MM.1S (cell line): ENCODE data around the gene CNBP.
A peak's percentile ranks its signal among the peaks of the same experiment; 100 is the strongest.

Experiments
- DNase-seq: peaks from one replicate; pipeline ENCODE4 v3.0.0-alpha.2; 2015
- H2AFZ ChIP-seq: fragments of 300-600 bp; sonication (generic); 2 replicates; pipeline ENCODE4 v1.6.0; 2016; ENCODE audit warnings: antibody characterized with exemption, low read length
- H3F3A ChIP-seq: fragments of 300-600 bp; sonication (generic); 2 replicates; pipeline ENCODE4 v1.6.1; 2016; ENCODE audit warnings: mild to moderate bottlenecking, antibody characterized with exemption, low read length, moderate library complexity, mixed read lengths; ENCODE audit not compliant: insufficient read depth
- H3K27ac ChIP-seq: fragments of 300-600 bp; sonication (generic); 2 replicates; pipeline ENCODE4 v1.5.1; 2016; ENCODE audit warnings: mild to moderate bottlenecking, low read length
- H3K27me3 ChIP-seq: fragments of 300-600 bp; sonication (generic); replicated peaks from 2 replicates; pipeline ENCODE4 v1.6.0; 2016; ENCODE audit warnings: low read length; ENCODE audit not compliant: insufficient read depth
- H3K36me3 ChIP-seq: fragments of 300-600 bp; sonication (generic); replicated peaks from 2 replicates; pipeline ENCODE4 v1.6.1; 2016; ENCODE audit warnings: mild to moderate bottlenecking, low read length, mixed read lengths; ENCODE audit not compliant: insufficient read depth
- H3K4me1 ChIP-seq: fragments of 300-600 bp; sonication (generic); 2 replicates; pipeline ENCODE4 v1.6.1; 2016; ENCODE audit warnings: low read length, mixed read lengths
- H3K4me2 ChIP-seq: fragments of 300-600 bp; sonication (generic); 2 replicates; pipeline ENCODE4 v1.6.0; 2016; ENCODE audit warnings: low read depth, low read length
- H3K4me3 ChIP-seq: fragments of 300-600 bp; sonication (generic); 2 replicates; pipeline ENCODE4 v1.5.1; 2016; ENCODE audit warnings: low read length, mixed read lengths
- H3K79me2 ChIP-seq: fragments of 300-600 bp; sonication (generic); 2 replicates; pipeline ENCODE4 v1.6.1; 2016; ENCODE audit warnings: mixed run types, low read length, mixed read lengths
- H3K9ac ChIP-seq: fragments of 300-600 bp; sonication (generic); 2 replicates; pipeline ENCODE4 v1.6.1; 2016; ENCODE audit warnings: low read length, mixed read lengths
- H3K9me2 ChIP-seq: fragments of 300-600 bp; sonication (generic); replicated peaks from 2 replicates; pipeline ENCODE4 v1.6.1; 2016; ENCODE audit warnings: mild to moderate bottlenecking, low read length, mixed read lengths; ENCODE audit not compliant: insufficient read depth
- H3K9me3 ChIP-seq: fragments of 300-600 bp; sonication (generic); replicated peaks from 2 replicates; pipeline ENCODE4 v1.6.1; 2016; ENCODE audit warnings: mild to moderate bottlenecking, low read length, mixed read lengths; ENCODE audit not compliant: insufficient read depth
- H4K20me1 ChIP-seq: fragments of 300-600 bp; sonication (generic); 2 replicates; pipeline ENCODE4 v1.6.1; 2016; ENCODE audit warnings: mild to moderate bottlenecking, low read length, moderate library complexity, mixed read lengths; ENCODE audit not compliant: insufficient read depth
- CTCF ChIP-seq: fragments of 300-600 bp; sonication (generic); IDR thresholded peaks from 2 replicates; pipeline ENCODE4 v1.5.1; 2016; ENCODE audit warnings: antibody characterized with exemption, low read length, mixed read lengths
- EZH2 ChIP-seq: fragments of 300-600 bp; sonication (generic); optimal IDR thresholded peaks from 2 replicates; pipeline ENCODE3; 2017; ENCODE audit warnings: low read depth, mild to moderate bottlenecking, antibody characterized with exemption, low read length, mixed read lengths
- EZH2phosphoT487 ChIP-seq: fragments of 300-600 bp; sonication (generic); IDR thresholded peaks from 2 replicates; pipeline ENCODE4 v1.6.1; 2018; ENCODE audit warnings: antibody characterized with exemption, low read length

The CNBP gene

GRCh38 chr3:129184396-129184657 lies 631 bp upstream of the CNBP start:
- no peaks in the 10 kb centered on the region; the same call in 1 of the 2 replicates for H3K36me3 ChIP-seq
- no peaks in the 10 kb centered on the region for H3K27me3 ChIP-seq
- H3K27ac ChIP-seq, result peak overlapping the region; percentile 90
- H3K9me2 ChIP-seq, result no peaks in the 10 kb centered on the region
- no peaks in the 10 kb centered on the region for H3K9me3 ChIP-seq
- H4K20me1 ChIP-seq, result peaks cover 32% of the 10 kb centered on the region
- peaks cover 67% of the 10 kb centered on the region for H3K79me2 ChIP-seq
- no peak for TF ChIP-seq EZH2phosphoT487
- TF ChIP-seq EZH2, result no peak
- DNase-seq, result peak; percentile 24
- peaks cover 12% of the 10 kb centered on the region for H3K4me1 ChIP-seq
- peak overlapping the region; percentile 34; the same call in 1 of the 2 replicates for H2AFZ ChIP-seq
- H3F3A ChIP-seq, result peaks cover 38% of the 10 kb centered on the region
- peak overlapping the region; percentile 99 for H3K4me3 ChIP-seq
- peak overlapping the region; percentile 70 for H3K4me2 ChIP-seq
- peak overlapping the region; percentile 100 for H3K9ac ChIP-seq

GRCh38 chr3:129182390-129183185 lies 1.1 kb downstream of the CNBP start:
- no peak overlapping the region for H2AFZ ChIP-seq
- H3K27me3 ChIP-seq, result no peaks in the 10 kb centered on the region
- H3K27ac ChIP-seq, result peak overlapping the region; percentile 90; the same call in 1 of the 2 replicates
- H3K9me2 ChIP-seq, result no peaks in the 10 kb centered on the region
- H3K79me2 ChIP-seq, result peaks cover 84% of the 10 kb centered on the region
- H3K9me3 ChIP-seq, result no peaks in the 10 kb centered on the region
- H3K4me3 ChIP-seq, result peak overlapping the region; percentile 99
- peaks cover 49% of the 10 kb centered on the region for H4K20me1 ChIP-seq
- H3F3A ChIP-seq, result peaks cover 20% of the 10 kb centered on the region
- peak overlapping the region; percentile 100 for H3K9ac ChIP-seq
- no peak for DNase-seq
- H3K4me2 ChIP-seq, result peak overlapping the region; percentile 93
- TF ChIP-seq CTCF (no peak), EZH2 (no peak)
- H3K36me3 ChIP-seq, result peaks cover 7% of the 10 kb centered on the region; the same call in 1 of the 2 replicates
- H3K4me1 ChIP-seq, result peaks cover 6% of the 10 kb centered on the region

- H3K9me2 ChIP-seq, result no peaks in the 10 kb centered on the region
- DNase-seq, result no peak
Measured at GRCh38 chr3:129181819-129182218, 1.9 kb downstream of the CNBP start.

More at GRCh38 chr3:129181819-129182218, 1.9 kb downstream of the CNBP start:
- H2AFZ ChIP-seq, result no peak overlapping the region
- no peaks in the 10 kb centered on the region for H3K9me3 ChIP-seq
- H3K4me3 ChIP-seq, result peak overlapping the region; percentile 99
- H3K79me2 ChIP-seq, result peaks cover 92% of the 10 kb centered on the region
- H3F3A ChIP-seq, result peaks cover 15% of the 10 kb centered on the region
- no peaks in the 10 kb centered on the region for H3K27me3 ChIP-seq
- H3K27ac ChIP-seq, result peak overlapping the region; percentile 90; the same call in 1 of the 2 replicates
- no peaks in the 10 kb centered on the region; the same call in none of the 2 replicates for H3K4me1 ChIP-seq
- peak overlapping the region; percentile 93 for H3K4me2 ChIP-seq
- TF ChIP-seq CTCF (no peak), EZH2phosphoT487 (no peak), EZH2 (no peak)
- peaks cover 57% of the 10 kb centered on the region for H4K20me1 ChIP-seq
- H3K36me3 ChIP-seq, result peaks cover 13% of the 10 kb centered on the region; the same call in 1 of the 2 replicates
- H3K9ac ChIP-seq, result peak overlapping the region; percentile 100
